ENCODE measurements around the gene TBC1D5.
"Not testable (repeated sequence)": the region's sequence is repeated elsewhere in the genome, so short reads cannot be mapped to it uniquely, and the experiment has no call there.

Gene TBC1D5

GRCh38 chr3:17551895-17552294 lies 190.5 kb downstream of the TBC1D5 start:
- no peak for DNase-seq (ENCODE audit: low read depth in 1 of 2, low spot score in 1 of 2)

- no peak for DNase-seq (ENCODE audit: low read depth in 1 of 2, low spot score in 1 of 2)
Measured at GRCh38 chr3:17551333-17551732, 191.1 kb downstream of the TBC1D5 start.

- DNase-seq (ENCODE audit: low read depth in 1 of 2, low spot score in 1 of 2) = no peak
Measured at GRCh38 chr3:17550624-17551023, 191.8 kb downstream of the TBC1D5 start.

- no peak for DNase-seq (ENCODE audit: low read depth in 1 of 2, low spot score in 1 of 2)
Measured at GRCh38 chr3:17546500-17547255, 195.8 kb downstream of the TBC1D5 start.

- no peak for DNase-seq (ENCODE audit: low read depth in 1 of 2, low spot score in 1 of 2)
Measured at GRCh38 chr3:17544632-17545031, 197.8 kb downstream of the TBC1D5 start.

GRCh38 chr3:17542591-17542990 lies 199.8 kb downstream of the TBC1D5 start:
- no peak for DNase-seq (ENCODE audit: low read depth in 1 of 2, low spot score in 1 of 2)

GRCh38 chr3:17539436-17539835 lies 203.0 kb downstream of the TBC1D5 start:
- no peak for DNase-seq (ENCODE audit: low read depth in 1 of 2, low spot score in 1 of 2)

- no peak for DNase-seq (ENCODE audit: low read depth in 1 of 2, low spot score in 1 of 2)
Measured at GRCh38 chr3:17535274-17535673, 207.2 kb downstream of the TBC1D5 start.

GRCh38 chr3:17532446-17532845 lies 210.0 kb downstream of the TBC1D5 start:
- DNase-seq (ENCODE audit: low read depth in 1 of 2, low spot score in 1 of 2) = not testable (repeated sequence)

- no peak for DNase-seq (ENCODE audit: low read depth in 1 of 2, low spot score in 1 of 2)
Measured at GRCh38 chr3:17529677-17530076, 212.8 kb downstream of the TBC1D5 start.

GRCh38 chr3:17518189-17519059 lies 224.0 kb downstream of the TBC1D5 start:
- no peak for DNase-seq (ENCODE audit: low read depth in 1 of 2, low spot score in 1 of 2)

- no peak for DNase-seq (ENCODE audit: low read depth in 1 of 2, low spot score in 1 of 2)
Measured at GRCh38 chr3:17515445-17516234, 226.8 kb downstream of the TBC1D5 start.

- DNase-seq (ENCODE audit: low read depth in 1 of 2, low spot score in 1 of 2) = no peak
Measured at GRCh38 chr3:17514597-17514996, 227.8 kb downstream of the TBC1D5 start.

- no peak for DNase-seq (ENCODE audit: low read depth in 1 of 2, low spot score in 1 of 2)
Measured at GRCh38 chr3:17510265-17510664, 232.2 kb downstream of the TBC1D5 start.

- DNase-seq (ENCODE audit: low read depth in 1 of 2, low spot score in 1 of 2) = no peak
Measured at GRCh38 chr3:17508180-17508752, 234.2 kb downstream of the TBC1D5 start.

- no peak for DNase-seq (ENCODE audit: low read depth in 1 of 2, low spot score in 1 of 2)
Measured at GRCh38 chr3:17507480-17507879, 235.0 kb downstream of the TBC1D5 start.

- DNase-seq (ENCODE audit: low read depth in 1 of 2, low spot score in 1 of 2) = no peak
Measured at GRCh38 chr3:17505856-17506255, 236.6 kb downstream of the TBC1D5 start.

- DNase-seq (ENCODE audit: low read depth in 1 of 2, low spot score in 1 of 2) = no peak
Measured at GRCh38 chr3:17501745-17502144, 240.7 kb downstream of the TBC1D5 start.

- no peak for DNase-seq (ENCODE audit: low read depth in 1 of 2, low spot score in 1 of 2)
Measured at GRCh38 chr3:17500618-17501017, 241.8 kb downstream of the TBC1D5 start.

- no peak for DNase-seq (ENCODE audit: low read depth in 1 of 2, low spot score in 1 of 2)
Measured at GRCh38 chr3:17494117-17494809, 248.2 kb downstream of the TBC1D5 start.

GRCh38 chr3:17491601-17492000 lies 250.8 kb downstream of the TBC1D5 start:
- no peak for DNase-seq (ENCODE audit: low read depth in 1 of 2, low spot score in 1 of 2)

Data from stimulated activated CD4-positive, alpha-beta T cell treated with anti-CD3 and anti-CD28 coated beads, Interleukin-15, amount 100 ng/mL, for 1 hour (primary cell).